ENCODE results near the gene TTF2.

The TTF2 gene

GRCh38 chr1:117047271-117047670 is 12.9 kb upstream of the TTF2 start:
- no peak for DNase-seq

DNA sequence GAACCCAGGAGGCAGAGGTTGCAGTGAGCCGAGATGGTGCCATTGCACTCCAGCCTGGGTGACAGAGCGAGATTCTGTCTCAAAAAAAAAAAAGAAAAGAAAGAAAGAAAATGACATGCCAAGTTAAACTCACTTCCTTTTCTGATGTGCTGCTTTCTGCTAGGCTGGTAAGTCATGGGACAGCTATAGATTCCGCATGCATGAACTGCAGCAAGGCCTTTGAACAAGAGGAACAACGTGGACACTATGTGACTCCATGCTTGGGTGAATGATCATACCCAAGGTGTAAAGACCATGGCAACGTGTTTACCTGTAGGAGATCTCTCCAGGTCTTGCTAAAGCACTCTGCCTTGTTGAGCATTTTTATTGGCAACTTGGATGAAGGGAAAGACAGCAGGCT is 10.3 kb upstream of the TTF2 start:
- no peak for DNase-seq

- peak; percentile 24 to 25 for DNase-seq
These were observed 8.7 kb upstream of the TTF2 start for GRCh38 chr1:117051224-117052064.

DNA sequence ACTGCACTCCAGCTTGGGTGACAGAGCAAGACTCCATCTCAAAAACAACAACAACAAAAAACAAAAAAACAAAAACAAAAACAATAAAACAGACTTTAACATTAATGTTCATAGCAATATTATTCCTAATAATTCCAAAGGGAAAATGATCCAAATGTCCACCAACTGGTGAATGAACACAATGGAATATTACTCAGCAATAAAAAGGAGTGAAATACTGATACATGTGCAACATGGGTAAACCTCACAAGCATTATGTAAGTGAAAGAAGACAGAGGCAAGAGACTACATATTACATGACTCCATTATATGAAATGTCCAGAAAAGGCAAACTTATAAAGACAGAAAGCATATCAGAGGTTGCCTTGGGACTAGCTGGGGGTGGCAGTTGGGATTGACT is 6.1 kb upstream of the TTF2 start:
- no peak for DNase-seq

GRCh38 chr1:117058810-117059209 is 1.3 kb upstream of the TTF2 start:
- no peak for DNase-seq

- peak; percentile 48 to 51 for DNase-seq
These were observed 820 bp upstream of the TTF2 start for GRCh38 chr1:117059334-117059677.

- DNase-seq, result no peak
These were observed 553 bp downstream of the TTF2 start for GRCh38 chr1:117060441-117061317.

GRCh38 chr1:117061986-117062415 is 1.9 kb downstream of the TTF2 start:
- DNase-seq, result peak in 1 of 2 experiments; percentile 39

DNA sequence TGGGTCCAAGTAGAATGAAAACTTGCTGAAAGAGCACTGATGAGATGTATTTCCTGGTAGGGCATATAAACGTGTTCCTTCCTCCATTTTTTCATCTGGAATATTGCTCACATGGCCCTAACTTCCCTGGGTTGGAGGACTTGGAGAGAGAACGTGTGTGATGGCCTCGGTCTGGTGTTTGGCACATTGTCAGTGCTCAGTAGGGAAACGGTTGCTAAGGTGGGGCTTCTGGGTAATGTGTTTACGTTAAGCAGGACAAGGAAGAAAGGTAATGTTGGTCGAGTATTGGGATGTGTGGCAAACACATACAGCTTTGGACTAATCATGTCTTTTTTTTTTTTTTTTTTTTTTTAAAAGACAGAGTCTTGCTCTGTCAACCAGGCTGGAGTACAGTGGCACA is 6.2 kb downstream of the TTF2 start:
- no peak for DNase-seq

- peak; percentile 22 to 24 for DNase-seq
These were observed 7.6 kb downstream of the TTF2 start for GRCh38 chr1:117067533-117068370.

GRCh38 chr1:117068580-117068979 is 8.5 kb downstream of the TTF2 start:
- DNase-seq, result no peak

- DNase-seq, result no peak
These were observed 9.2 kb downstream of the TTF2 start for GRCh38 chr1:117069220-117069844.

- DNase-seq, result no peak
These were observed 10.0 kb downstream of the TTF2 start for GRCh38 chr1:117070124-117070523.

DNA sequence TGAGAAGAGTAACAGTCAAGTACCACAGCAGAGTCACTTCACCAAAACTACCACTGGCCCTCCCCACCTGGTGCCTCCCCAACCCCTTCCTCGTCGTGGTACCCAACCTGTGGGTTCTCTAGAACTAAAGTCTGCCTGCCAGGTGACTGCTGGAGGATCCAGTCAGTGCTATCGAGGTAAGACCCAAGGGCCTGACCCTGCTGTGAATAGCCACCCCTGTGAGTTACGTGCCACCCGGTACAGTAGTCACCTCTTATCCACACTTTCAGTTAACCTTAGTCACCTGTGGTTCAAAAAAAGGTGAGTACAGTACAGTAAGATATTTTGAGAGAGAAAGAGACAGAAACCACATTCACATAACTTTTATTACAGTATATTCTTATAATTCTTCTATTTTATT is 16.5 kb downstream of the TTF2 start:
- no peak for DNase-seq

GRCh38 chr1:117077267-117077666 is 17.1 kb downstream of the TTF2 start:
- DNase-seq, result peak; percentile 19 to 69

DNA sequence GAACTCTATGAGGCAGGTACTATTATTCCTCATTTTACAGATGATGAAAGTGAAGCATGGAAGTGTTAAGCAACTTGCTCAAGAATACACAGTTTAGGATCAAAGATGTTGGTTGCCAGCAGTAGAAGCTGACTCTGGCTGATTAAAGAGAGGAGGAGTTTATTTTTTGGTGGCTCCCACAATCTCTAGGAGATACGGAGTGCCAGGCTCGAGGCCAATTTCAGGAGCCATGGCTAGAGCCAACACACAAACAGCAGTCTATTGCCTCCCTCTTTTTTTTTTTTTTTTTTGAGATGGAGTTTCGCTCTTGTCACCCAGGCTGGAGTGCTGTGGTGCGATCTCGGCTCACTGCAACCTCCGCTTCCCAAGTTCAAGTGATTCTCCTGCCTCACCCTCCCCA is 19.6 kb downstream of the TTF2 start:
- DNase-seq, result no peak

- DNase-seq, result no peak
These were observed 24.1 kb downstream of the TTF2 start for GRCh38 chr1:117084231-117084630.

GRCh38 chr1:117087686-117088085 is 27.6 kb downstream of the TTF2 start:
- no peak for DNase-seq

DNA sequence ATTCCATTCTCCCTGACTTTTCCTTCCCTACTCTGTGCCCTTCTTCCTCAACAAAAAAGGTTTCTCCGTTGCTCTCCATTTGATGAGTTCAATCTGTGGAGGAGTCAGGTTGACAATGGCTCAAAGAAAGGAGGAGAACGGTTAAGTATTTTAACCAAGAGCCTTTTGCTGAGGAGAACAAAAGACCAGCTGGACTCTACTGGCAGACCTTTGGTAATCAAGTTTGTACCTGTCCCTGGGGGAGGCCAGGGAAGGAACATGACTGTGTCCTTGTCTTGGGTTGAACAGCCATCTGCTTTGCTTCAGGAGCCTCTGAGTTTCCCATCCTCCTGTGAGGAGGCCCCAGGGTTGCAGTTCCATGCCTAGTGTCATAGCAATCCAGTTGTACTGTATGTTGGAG is 29.9 kb downstream of the TTF2 start:
- DNase-seq, result no peak

DNA sequence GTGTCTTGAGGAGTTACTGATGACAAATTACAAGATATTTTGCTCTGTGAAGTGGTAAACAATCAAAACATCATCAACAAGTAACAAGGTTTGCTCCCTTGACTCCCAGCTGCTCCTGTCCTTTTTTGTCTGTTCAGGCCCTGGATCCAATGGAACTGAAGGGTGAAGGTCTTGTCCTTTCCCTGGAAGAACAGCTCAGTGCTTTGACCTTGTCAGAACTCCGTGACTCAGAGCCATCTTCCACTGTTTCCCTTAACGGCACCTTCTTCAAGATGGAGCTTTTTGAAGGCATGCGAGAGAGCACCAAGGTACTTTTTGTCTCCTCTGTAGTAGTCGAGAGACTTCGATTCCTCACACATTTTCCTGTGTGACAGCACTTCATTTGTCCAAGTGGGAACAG is 32.5 kb downstream of the TTF2 start:
- no peak for DNase-seq

GRCh38 chr1:117093091-117093534 is 33.0 kb downstream of the TTF2 start:
- DNase-seq, result no peak

GRCh38 chr1:117093870-117094621 is 33.9 kb downstream of the TTF2 start:
- DNase-seq, result peak in 1 of 2 experiments; percentile 34

All from stimulated activated CD4-positive, alpha-beta T cell treated with anti-CD3 and anti-CD28 coated beads, Interleukin-4, amount 100 ng/mL, for 4 hours (primary cell).